Measurements from ENCODE around the gene PAPOLA.

PAPOLA gene

GRCh38 chr14:96512602-96513397 is 10.6 kb downstream of the PAPOLA start:
- Histone ChIP-seq H3K4me1 (ENCODE audit: control insufficient read depth, insufficient read depth, low read length) (no peaks in the 10 kb centered on the region), H3K27ac (ENCODE audit: insufficient read depth, low read depth, low read length, poor library complexity, severe bottlenecking) (no peak overlapping the region), H3K4me3 (ENCODE audit: insufficient read depth, low read depth, low read length) (no peak overlapping the region), H3K9me3 (ENCODE audit: control insufficient read depth, low read length) (no peaks in the 10 kb centered on the region), H3K36me3 (ENCODE audit: control insufficient read depth, insufficient read depth, low read length) (no peaks in the 10 kb centered on the region), H3K27me3 (ENCODE audit: control insufficient read depth, insufficient read depth, low read length, poor library complexity, severe bottlenecking) (no peaks in the 10 kb centered on the region)
- WGBS, 2 experiments, result 58 to 71% methylated on average over 2 to 5 of the region's 5 CpGs

GRCh38 chr14:96514694-96515093 is 12.5 kb downstream of the PAPOLA start:
- no peak overlapping the region for H3K4me3 ChIP-seq (ENCODE audit: insufficient read depth, low read depth, low read length)
- 96% methylated on average over 3 of the region's 3 CpGs for WGBS, 2 experiments
- H3K36me3 ChIP-seq (ENCODE audit: control insufficient read depth, insufficient read depth, low read length), result no peaks in the 10 kb centered on the region
- H3K4me1 ChIP-seq (ENCODE audit: control insufficient read depth, insufficient read depth, low read length), result no peaks in the 10 kb centered on the region
- no peaks in the 10 kb centered on the region for H3K27me3 ChIP-seq (ENCODE audit: control insufficient read depth, insufficient read depth, low read length, poor library complexity, severe bottlenecking)
- no peaks in the 10 kb centered on the region for H3K9me3 ChIP-seq (ENCODE audit: control insufficient read depth, low read length)
- H3K27ac ChIP-seq (ENCODE audit: insufficient read depth, low read depth, low read length, poor library complexity, severe bottlenecking), result no peak overlapping the region

- no peak overlapping the region for H3K27ac ChIP-seq (ENCODE audit: insufficient read depth, low read depth, low read length, poor library complexity, severe bottlenecking)
- H3K27me3 ChIP-seq (ENCODE audit: control insufficient read depth, insufficient read depth, low read length, poor library complexity, severe bottlenecking), result no peaks in the 10 kb centered on the region
- no peaks in the 10 kb centered on the region for H3K4me1 ChIP-seq (ENCODE audit: control insufficient read depth, insufficient read depth, low read length)
- no peaks in the 10 kb centered on the region for H3K9me3 ChIP-seq (ENCODE audit: control insufficient read depth, low read length)
- no peak overlapping the region for H3K4me3 ChIP-seq (ENCODE audit: insufficient read depth, low read depth, low read length)
- H3K36me3 ChIP-seq (ENCODE audit: control insufficient read depth, insufficient read depth, low read length), result no peaks in the 10 kb centered on the region
- 96 to 97% methylated on average over 1 of the region's 1 CpG for WGBS, 2 experiments
Observed at GRCh38 chr14:96515731-96516130, 13.5 kb downstream of the PAPOLA start.

GRCh38 chr14:96516351-96516750 is 14.2 kb downstream of the PAPOLA start:
- no peaks in the 10 kb centered on the region for H3K36me3 ChIP-seq (ENCODE audit: control insufficient read depth, insufficient read depth, low read length)
- H3K27me3 ChIP-seq (ENCODE audit: control insufficient read depth, insufficient read depth, low read length, poor library complexity, severe bottlenecking), result no peaks in the 10 kb centered on the region
- H3K4me3 ChIP-seq (ENCODE audit: insufficient read depth, low read depth, low read length), result no peak overlapping the region
- H3K27ac ChIP-seq (ENCODE audit: insufficient read depth, low read depth, low read length, poor library complexity, severe bottlenecking), result no peak overlapping the region
- H3K9me3 ChIP-seq (ENCODE audit: control insufficient read depth, low read length), result no peaks in the 10 kb centered on the region
- WGBS, 2 experiments, result 88 to 94% methylated on average over 1 of the region's 1 CpG
- no peaks in the 10 kb centered on the region for H3K4me1 ChIP-seq (ENCODE audit: control insufficient read depth, insufficient read depth, low read length)

- Histone ChIP-seq H3K4me1 (ENCODE audit: control insufficient read depth, insufficient read depth, low read length) (no peaks in the 10 kb centered on the region), H3K36me3 (ENCODE audit: control insufficient read depth, insufficient read depth, low read length) (peaks cover 11% of the 10 kb centered on the region), H3K27me3 (ENCODE audit: control insufficient read depth, insufficient read depth, low read length, poor library complexity, severe bottlenecking) (no peaks in the 10 kb centered on the region), H3K27ac (ENCODE audit: insufficient read depth, low read depth, low read length, poor library complexity, severe bottlenecking) (no peak overlapping the region), H3K9me3 (ENCODE audit: control insufficient read depth, low read length) (no peaks in the 10 kb centered on the region), H3K4me3 (ENCODE audit: insufficient read depth, low read depth, low read length) (no peak overlapping the region)
- 97 to 98% methylated on average over 3 to 4 of the region's 4 CpGs for WGBS, 2 experiments
Observed at GRCh38 chr14:96519970-96520369, 17.8 kb downstream of the PAPOLA start.

GRCh38 chr14:96525452-96525851 is 23.3 kb downstream of the PAPOLA start:
- H3K27ac ChIP-seq (ENCODE audit: insufficient read depth, low read depth, low read length, poor library complexity, severe bottlenecking), result no peak overlapping the region
- no peaks in the 10 kb centered on the region for H3K27me3 ChIP-seq (ENCODE audit: control insufficient read depth, insufficient read depth, low read length, poor library complexity, severe bottlenecking)
- no peaks in the 10 kb centered on the region for H3K9me3 ChIP-seq (ENCODE audit: control insufficient read depth, low read length)
- H3K36me3 ChIP-seq (ENCODE audit: control insufficient read depth, insufficient read depth, low read length), result peaks cover 25% of the 10 kb centered on the region
- 96 to 97% methylated on average over 5 of the region's 5 CpGs for WGBS, 2 experiments
- H3K4me1 ChIP-seq (ENCODE audit: control insufficient read depth, insufficient read depth, low read length), result no peaks in the 10 kb centered on the region
- no peak overlapping the region for H3K4me3 ChIP-seq (ENCODE audit: insufficient read depth, low read depth, low read length)

GRCh38 chr14:96532632-96533031 is 30.4 kb downstream of the PAPOLA start:
- Histone ChIP-seq H3K4me3 (ENCODE audit: insufficient read depth, low read depth, low read length) (no peak overlapping the region), H3K27me3 (ENCODE audit: control insufficient read depth, insufficient read depth, low read length, poor library complexity, severe bottlenecking) (no peaks in the 10 kb centered on the region), H3K9me3 (ENCODE audit: control insufficient read depth, low read length) (no peaks in the 10 kb centered on the region), H3K36me3 (ENCODE audit: control insufficient read depth, insufficient read depth, low read length) (peaks cover 7% of the 10 kb centered on the region), H3K27ac (ENCODE audit: insufficient read depth, low read depth, low read length, poor library complexity, severe bottlenecking) (no peak overlapping the region), H3K4me1 (ENCODE audit: control insufficient read depth, insufficient read depth, low read length) (no peaks in the 10 kb centered on the region)

DNA sequence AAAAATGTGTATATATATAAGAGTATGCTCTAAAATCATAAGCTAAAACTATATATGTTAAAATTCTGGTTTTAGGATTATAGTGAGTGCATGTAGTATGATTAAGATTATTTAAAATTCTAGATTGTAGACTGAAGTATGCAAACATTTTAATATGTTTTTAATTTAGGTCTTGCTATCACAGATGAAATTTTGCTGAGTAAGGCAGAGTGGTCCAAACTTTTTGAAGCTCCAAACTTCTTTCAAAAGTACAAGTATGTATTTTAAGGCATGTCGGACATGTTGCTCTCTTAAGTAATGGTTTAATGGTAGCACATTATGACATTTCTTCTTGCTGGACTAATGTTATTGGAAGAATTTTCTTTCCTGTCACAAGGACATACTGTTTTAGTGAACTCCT is 34.6 kb downstream of the PAPOLA start:
- WGBS, 2 experiments, result 95 to 100% methylated on average over 1 of the region's 1 CpG
- H3K9me3 ChIP-seq (ENCODE audit: control insufficient read depth, low read length), result no peaks in the 10 kb centered on the region
- no peaks in the 10 kb centered on the region for H3K4me1 ChIP-seq (ENCODE audit: control insufficient read depth, insufficient read depth, low read length)
- H3K4me3 ChIP-seq (ENCODE audit: insufficient read depth, low read depth, low read length), result no peak overlapping the region
- peaks cover 7% of the 10 kb centered on the region for H3K36me3 ChIP-seq (ENCODE audit: control insufficient read depth, insufficient read depth, low read length)
- no peaks in the 10 kb centered on the region for H3K27me3 ChIP-seq (ENCODE audit: control insufficient read depth, insufficient read depth, low read length, poor library complexity, severe bottlenecking)
- no peak overlapping the region for H3K27ac ChIP-seq (ENCODE audit: insufficient read depth, low read depth, low read length, poor library complexity, severe bottlenecking)

DNA sequence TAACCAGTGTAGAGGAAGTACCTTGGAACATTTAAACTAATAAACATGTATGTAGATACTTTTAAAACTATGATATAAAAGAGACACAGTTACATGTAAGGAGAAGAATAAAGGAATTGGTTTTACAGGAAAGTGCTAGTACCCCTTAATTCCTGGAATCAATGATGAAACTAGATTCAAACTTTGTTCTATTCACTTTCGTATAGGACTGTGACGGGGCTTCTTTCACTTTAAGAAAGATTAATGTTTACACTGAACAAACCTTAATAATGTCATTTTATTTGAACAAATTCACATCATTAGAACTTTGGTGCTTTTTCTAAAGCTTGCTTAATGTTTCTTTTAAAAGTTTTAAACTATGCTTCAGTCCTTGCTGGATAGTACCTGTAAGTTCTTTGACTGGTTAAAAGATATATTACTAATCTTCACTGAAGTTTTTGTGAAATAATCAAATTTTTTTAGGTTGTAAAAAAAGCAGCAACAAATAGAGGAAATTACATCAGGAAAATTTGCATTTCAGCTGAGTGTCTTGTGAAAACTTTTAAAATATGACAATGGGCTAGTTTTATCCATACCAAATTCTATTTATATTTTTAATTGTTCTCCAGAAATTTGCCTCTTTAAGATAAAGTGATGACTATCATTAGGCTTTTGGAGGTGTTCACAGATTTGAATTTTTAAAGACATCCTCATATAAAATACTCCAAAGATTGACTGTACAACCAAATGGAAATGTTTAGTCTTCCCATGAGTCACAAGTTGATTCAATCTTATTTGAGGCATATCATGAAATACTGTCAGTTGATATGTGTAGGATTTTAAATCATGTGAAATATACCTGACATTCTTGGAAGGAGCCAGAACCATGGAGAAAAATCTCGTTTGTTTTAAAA is 36.2 kb downstream of the PAPOLA start:
- Histone ChIP-seq H3K27ac (ENCODE audit: insufficient read depth, low read depth, low read length, poor library complexity, severe bottlenecking) (no peak overlapping the region), H3K9me3 (ENCODE audit: control insufficient read depth, low read length) (no peaks in the 10 kb centered on the region), H3K36me3 (ENCODE audit: control insufficient read depth, insufficient read depth, low read length) (peaks cover 11% of the 10 kb centered on the region), H3K27me3 (ENCODE audit: control insufficient read depth, insufficient read depth, low read length, poor library complexity, severe bottlenecking) (no peaks in the 10 kb centered on the region), H3K4me1 (ENCODE audit: control insufficient read depth, insufficient read depth, low read length) (no peaks in the 10 kb centered on the region), H3K4me3 (ENCODE audit: insufficient read depth, low read depth, low read length) (no peak overlapping the region)
- WGBS, 2 experiments, result 84 to 94% methylated on average over 3 of the region's 3 CpGs

DNA sequence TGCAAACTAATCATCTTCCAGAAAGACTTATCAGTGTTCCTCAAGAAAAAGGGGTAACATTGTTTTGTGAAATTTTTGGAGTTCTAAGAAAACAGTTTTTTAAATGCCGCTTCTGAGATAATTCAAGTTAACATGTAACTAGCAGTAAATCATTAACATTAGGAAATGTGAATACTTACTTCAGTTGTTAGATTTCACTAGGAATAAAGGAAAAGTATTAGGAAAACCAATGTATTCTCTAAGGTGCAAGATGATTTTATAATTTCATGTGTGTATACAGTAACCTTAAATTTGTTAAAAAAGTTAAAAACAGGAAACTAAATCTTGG is 36.8 kb downstream of the PAPOLA start:
- 80 to 89% methylated on average over 1 of the region's 1 CpG for WGBS, 2 experiments
- Histone ChIP-seq H3K4me3 (ENCODE audit: insufficient read depth, low read depth, low read length) (no peak overlapping the region), H3K4me1 (ENCODE audit: control insufficient read depth, insufficient read depth, low read length) (no peaks in the 10 kb centered on the region), H3K27me3 (ENCODE audit: control insufficient read depth, insufficient read depth, low read length, poor library complexity, severe bottlenecking) (no peaks in the 10 kb centered on the region), H3K36me3 (ENCODE audit: control insufficient read depth, insufficient read depth, low read length) (peaks cover 8% of the 10 kb centered on the region), H3K9me3 (ENCODE audit: control insufficient read depth, low read length) (no peaks in the 10 kb centered on the region), H3K27ac (ENCODE audit: insufficient read depth, low read depth, low read length, poor library complexity, severe bottlenecking) (no peak overlapping the region)
